Measurements from ENCODE around the gene MAN2B2.

Gene MAN2B2

DNA sequence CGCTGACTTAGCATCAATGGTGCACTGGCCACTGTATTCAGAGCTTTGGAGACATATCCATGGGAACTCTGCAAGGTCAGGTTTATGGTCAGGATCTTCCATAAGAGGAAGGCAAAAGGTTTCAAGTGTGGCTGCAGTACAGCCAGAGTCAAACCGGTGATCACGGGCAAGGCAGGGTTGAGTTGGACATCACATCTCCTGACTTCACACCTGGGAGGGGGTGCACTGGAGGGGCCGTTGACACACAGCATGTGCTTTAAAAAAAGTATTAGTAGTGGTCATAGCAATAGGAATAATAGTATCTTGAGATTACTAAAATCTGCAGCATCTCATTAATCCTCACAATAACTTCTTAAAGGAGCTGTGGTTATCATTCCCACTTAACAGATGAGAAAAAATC is 28.9 kb upstream of the MAN2B2 start:
- no peak for DNase-seq (ENCODE audit: extremely low read depth in 1 of 2, low read depth in 1 of 2)

- no peak for DNase-seq (ENCODE audit: extremely low read depth in 1 of 2, low read depth in 1 of 2)
Measured at GRCh38 chr4:6546681-6547447, 28.1 kb upstream of the MAN2B2 start.

DNA sequence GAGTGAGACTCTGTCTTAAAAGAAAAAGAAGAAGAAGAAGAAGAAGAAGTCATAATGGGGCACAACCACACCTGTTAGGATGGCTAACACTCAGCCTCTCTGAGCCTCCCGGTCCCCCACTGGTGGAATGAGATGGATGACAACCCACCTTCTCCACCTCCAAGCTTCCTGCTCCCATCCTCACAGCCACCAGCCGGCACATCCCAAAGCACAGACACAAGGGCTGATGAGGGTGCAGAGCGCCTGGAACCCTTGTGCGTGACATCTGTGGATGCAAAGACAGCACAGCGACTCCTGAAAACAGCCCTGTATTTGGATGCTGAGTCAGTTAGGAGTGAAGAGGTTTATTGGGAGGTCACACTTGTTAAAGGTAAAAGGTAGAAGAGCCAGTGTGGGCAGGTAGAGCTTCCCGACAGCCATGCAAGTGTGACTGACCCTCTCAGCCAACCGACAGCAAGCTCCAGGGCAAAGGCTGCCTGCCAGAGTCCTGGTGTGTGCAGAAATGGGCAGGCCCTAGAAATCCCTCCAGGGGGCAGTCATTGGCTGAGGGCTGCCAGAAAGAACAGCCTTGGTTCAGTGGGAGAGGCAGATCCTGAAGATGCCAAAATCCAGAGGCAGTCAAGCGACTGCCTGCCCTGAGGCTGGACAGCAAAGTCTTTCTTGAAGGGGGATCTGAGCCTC is 26.6 kb upstream of the MAN2B2 start:
- DNase-seq (ENCODE audit: extremely low read depth in 1 of 2, low read depth in 1 of 2), result no peak

DNA sequence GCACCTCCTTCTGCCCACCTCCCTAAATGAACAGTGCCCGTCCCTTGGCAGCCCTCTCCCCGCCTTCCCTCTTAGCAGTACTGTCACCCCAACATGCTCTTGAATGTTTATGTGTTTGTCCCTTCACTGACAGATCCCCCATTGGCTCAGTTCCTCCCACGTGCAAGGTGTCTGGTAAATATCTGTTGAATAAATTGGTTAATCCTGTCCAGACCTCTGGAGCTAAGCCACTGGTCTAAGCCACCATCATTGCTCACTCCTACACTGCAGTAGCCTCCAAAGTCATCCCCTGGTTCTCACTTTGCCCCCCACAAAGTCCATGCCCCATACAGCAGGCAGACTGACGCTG is 26.1 kb upstream of the MAN2B2 start:
- no peak for DNase-seq (ENCODE audit: extremely low read depth in 1 of 2, low read depth in 1 of 2)

DNA sequence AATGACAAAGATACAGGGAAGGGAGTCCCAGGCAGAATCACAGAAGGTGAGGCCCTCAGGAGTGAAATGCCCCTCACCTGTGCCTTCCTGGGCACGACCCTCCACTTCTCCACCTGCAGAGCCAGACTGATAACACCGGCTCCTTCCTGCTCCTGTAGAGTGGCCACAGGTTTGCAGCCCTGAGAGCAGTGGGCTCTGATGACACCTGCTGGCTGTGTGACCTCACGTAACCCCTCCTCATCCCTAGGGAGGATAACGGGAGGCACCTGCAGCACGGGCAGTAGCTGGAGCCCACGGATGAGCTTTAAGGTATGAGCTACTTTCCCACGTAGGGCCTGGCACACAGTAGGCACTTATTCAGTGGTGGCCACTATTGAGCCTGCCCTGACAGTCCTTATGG is 25.5 kb upstream of the MAN2B2 start:
- DNase-seq (ENCODE audit: extremely low read depth in 1 of 2, low read depth in 1 of 2), result no peak

- no peak for DNase-seq (ENCODE audit: extremely low read depth in 1 of 2, low read depth in 1 of 2)
Measured at GRCh38 chr4:6549890-6550620, 24.9 kb upstream of the MAN2B2 start.

DNA sequence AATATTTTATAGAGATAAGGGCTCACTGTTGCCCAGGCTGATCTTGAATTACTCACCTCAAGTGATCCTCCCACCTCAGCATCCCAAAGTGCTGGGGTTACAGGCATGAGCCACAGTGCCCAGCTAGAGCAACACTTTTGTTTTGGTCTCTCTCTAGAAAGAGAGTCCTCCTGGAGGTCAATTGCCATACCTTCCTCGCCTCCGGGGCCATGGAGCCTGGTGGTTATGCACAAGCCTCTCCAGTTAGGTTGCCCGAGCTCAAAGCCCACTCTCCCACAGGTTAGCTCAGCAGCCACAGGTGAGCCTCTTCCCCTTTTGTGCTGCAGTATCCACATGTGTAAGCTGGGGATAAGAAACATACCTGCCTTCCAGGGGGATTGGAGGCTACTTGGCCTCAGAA is 24.2 kb upstream of the MAN2B2 start:
- no peak for DNase-seq (ENCODE audit: extremely low read depth in 1 of 2, low read depth in 1 of 2)

- DNase-seq (ENCODE audit: extremely low read depth in 1 of 2, low read depth in 1 of 2), result no peak
Measured at GRCh38 chr4:6551660-6552059, 23.3 kb upstream of the MAN2B2 start.

GRCh38 chr4:6555519-6555918 is 19.5 kb upstream of the MAN2B2 start:
- DNase-seq (ENCODE audit: extremely low read depth in 1 of 2, low read depth in 1 of 2), result no peak

DNA sequence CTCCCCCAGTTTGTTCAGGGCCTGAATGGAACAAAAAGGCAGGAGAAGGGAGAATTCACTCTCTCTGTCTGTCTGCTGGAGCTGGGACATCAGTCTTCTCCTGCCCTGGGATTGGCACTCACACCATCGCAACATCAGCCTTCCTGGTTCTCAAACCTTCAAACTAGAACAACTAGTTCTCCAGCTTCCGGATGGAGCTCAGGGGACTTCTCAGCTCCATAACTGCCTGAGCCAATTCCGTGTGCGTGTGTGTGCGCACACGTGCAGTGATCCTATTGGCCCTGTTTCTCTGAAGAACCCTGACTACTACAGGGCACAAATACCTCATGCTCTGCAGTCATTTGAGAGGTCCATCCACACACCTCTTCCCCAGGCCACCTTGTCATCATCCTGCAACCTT is 18.7 kb upstream of the MAN2B2 start:
- no peak for DNase-seq (ENCODE audit: extremely low read depth in 1 of 2, low read depth in 1 of 2)

GRCh38 chr4:6557185-6557584 is 17.8 kb upstream of the MAN2B2 start:
- DNase-seq (ENCODE audit: extremely low read depth in 1 of 2, low read depth in 1 of 2), result no peak

DNA sequence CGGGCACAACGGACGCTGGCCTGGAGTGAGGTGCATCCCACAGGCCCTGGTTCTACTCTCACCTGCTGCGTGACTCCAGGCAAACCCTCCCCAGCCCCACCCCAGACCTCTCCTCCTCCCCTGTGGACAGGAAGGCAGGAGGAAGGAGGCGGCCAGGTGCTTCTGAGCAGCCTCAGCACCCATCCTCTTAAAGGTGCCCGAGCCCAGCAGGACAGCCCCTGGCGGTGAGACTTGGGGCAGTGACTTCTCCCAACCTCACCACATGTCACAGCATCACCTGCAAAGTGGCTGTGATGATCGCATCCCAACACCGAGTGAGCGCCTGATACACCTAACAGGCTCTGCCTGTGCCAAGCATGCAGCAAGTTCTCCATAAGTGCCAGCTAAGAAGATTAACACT is 17.1 kb upstream of the MAN2B2 start:
- no peak for DNase-seq (ENCODE audit: extremely low read depth in 1 of 2, low read depth in 1 of 2)

GRCh38 chr4:6560416-6561172 is 14.4 kb upstream of the MAN2B2 start:
- no peak for DNase-seq (ENCODE audit: extremely low read depth in 1 of 2, low read depth in 1 of 2)

GRCh38 chr4:6561173-6561516 is 13.8 kb upstream of the MAN2B2 start:
- no peak for DNase-seq (ENCODE audit: extremely low read depth in 1 of 2, low read depth in 1 of 2)

GRCh38 chr4:6561706-6562371 is 13.2 kb upstream of the MAN2B2 start:
- DNase-seq (ENCODE audit: extremely low read depth in 1 of 2, low read depth in 1 of 2), result no peak

- DNase-seq (ENCODE audit: extremely low read depth in 1 of 2, low read depth in 1 of 2), result no peak
Measured at GRCh38 chr4:6562931-6563901, 11.8 kb upstream of the MAN2B2 start.

- no peak for DNase-seq (ENCODE audit: extremely low read depth in 1 of 2, low read depth in 1 of 2)
Measured at GRCh38 chr4:6563935-6564645, 10.9 kb upstream of the MAN2B2 start.

DNA sequence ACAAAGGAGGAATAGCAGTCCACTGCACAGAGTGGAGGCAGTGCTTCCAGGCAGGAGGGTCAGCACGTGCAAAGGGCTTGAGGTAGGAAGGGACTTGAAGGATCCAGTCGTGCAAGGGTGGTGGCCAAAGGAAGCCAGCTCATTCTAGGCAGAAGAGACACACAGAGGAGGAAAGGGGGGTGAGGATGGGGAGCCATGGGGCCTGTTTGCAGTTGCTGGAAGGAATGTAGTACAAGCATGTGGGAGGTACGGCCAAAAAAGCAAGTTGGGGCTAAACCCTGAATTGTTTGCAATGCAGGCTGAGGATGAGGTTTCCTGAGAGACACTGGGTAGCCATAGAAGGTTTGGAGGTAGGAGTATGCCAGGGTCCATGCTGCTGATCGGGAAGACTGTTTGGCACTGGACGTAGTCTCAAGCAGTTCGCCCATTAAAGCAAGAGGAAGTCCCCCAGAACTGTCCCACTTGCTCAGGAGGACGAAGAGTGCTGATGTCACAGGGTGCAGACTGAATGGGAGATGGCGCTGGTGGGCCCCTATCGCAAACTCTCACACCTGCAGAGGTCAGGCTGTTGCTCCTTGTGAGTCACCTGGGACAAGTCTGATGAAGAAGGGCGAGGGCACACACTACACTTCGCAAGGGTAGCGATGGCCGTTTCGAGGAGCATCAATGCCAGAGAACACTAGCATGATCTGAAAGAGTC is 9.1 kb upstream of the MAN2B2 start:
- no peak for DNase-seq (ENCODE audit: extremely low read depth in 1 of 2, low read depth in 1 of 2)

Measured in stimulated activated CD8-positive, alpha-beta memory T cell treated with anti-CD3 and anti-CD28 coated beads, Interleukin-7, amount 100 ng/mL, for 48 hours (primary cell).